Measurements from ENCODE around the gene KIF22. TPM values are rescaled to one million over a fixed set of nuclear protein-coding genes. Genes with fewer than 3 reads are reported as not detected.
"Not testable (repeated sequence)": the region's sequence is repeated elsewhere in the genome, so short reads cannot be mapped to it uniquely, and the experiment has no call there.

The KIF22 gene
- total RNA-seq, 2 donors from 2014 or later = 94.7 to 130 TPM

DNA sequence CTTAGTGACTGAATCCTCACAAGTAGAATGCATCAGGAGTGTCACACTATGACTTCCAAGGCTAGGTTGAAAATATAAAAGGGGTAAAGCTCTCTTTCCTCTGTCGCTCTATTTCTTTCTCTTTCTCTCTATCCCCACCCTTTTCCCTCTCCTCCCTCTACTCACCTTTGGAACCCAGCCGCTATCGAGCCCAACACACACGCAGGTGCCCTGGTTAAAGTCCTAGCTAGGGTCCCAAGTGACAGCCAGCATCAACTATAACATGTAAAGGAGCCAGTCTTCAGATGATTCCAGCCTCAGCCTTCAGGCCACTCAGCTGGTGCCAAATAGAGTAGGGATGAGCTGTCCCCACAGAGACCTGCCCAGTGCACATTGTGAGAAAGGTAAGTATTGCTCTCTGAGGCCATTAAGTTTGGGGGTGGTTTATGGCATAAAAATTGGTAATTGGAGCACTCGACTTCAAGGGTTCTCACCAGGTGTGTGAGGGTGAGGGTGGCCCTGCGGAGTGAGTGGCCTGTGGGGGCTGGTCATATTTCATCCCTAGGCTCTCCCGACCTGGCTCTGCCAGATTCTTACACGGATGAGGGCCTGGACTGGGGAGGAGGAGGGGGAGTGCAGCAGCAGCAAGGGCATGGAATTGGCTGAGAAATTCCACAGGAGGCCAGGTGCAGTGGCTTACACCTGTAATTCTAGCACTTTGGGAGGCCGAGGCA lies 29.8 kb upstream of the KIF22 start:
- H3K9me3 ChIP-seq (ENCODE audit: control insufficient read depth, low read length) = no peaks in the 10 kb centered on the region
- no peak overlapping the region for H3K9ac ChIP-seq (ENCODE audit: extremely low read depth, low read length, poor library complexity, severe bottlenecking)
- Mint-ChIP-seq H3K27ac (no peak overlapping the region), H3K4me1 (peaks cover 10% of the 10 kb centered on the region), H3K27me3 (ENCODE audit: insufficient read depth) (peaks cover 4% of the 10 kb centered on the region), H3K9me3 (no peaks in the 10 kb centered on the region), H3K4me3 (no peak overlapping the region), H3K36me3 (ENCODE audit: low read depth) (no peaks in the 10 kb centered on the region)
- H3K4me1 ChIP-seq (ENCODE audit: control insufficient read depth, insufficient read depth, low read length) = peaks cover 2% of the 10 kb centered on the region
- WGBS, 2 experiments (ENCODE audit: insufficient coverage in 1 of 2, insufficient read length in 1 of 2) = 87 to 93% methylated on average over 7 to 9 of the region's 9 CpGs
- no peaks in the 10 kb centered on the region for H3K36me3 ChIP-seq (ENCODE audit: control insufficient read depth, insufficient read depth, low read length)
- no peak overlapping the region for H3K4me3 ChIP-seq (ENCODE audit: low read length)
- H3K27me3 ChIP-seq (ENCODE audit: control insufficient read depth, insufficient read depth, low read length, poor library complexity, severe bottlenecking) = no peaks in the 10 kb centered on the region
- TF ChIP-seq, protein P1, sequence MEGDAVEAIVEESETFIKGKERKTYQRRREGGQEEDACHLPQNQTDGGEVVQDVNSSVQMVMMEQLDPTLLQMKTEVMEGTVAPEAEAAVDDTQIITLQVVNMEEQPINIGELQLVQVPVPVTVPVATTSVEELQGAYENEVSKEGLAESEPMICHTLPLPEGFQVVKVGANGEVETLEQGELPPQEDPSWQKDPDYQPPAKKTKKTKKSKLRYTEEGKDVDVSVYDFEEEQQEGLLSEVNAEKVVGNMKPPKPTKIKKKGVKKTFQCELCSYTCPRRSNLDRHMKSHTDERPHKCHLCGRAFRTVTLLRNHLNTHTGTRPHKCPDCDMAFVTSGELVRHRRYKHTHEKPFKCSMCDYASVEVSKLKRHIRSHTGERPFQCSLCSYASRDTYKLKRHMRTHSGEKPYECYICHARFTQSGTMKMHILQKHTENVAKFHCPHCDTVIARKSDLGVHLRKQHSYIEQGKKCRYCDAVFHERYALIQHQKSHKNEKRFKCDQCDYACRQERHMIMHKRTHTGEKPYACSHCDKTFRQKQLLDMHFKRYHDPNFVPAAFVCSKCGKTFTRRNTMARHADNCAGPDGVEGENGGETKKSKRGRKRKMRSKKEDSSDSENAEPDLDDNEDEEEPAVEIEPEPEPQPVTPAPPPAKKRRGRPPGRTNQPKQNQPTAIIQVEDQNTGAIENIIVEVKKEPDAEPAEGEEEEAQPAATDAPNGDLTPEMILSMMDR (conservative IDR thresholded peaks at IDR 0.05) = no peak
- no peak for DNase-seq
- H3K27ac ChIP-seq (ENCODE audit: low read depth, low read length) = no peak overlapping the region

DNA sequence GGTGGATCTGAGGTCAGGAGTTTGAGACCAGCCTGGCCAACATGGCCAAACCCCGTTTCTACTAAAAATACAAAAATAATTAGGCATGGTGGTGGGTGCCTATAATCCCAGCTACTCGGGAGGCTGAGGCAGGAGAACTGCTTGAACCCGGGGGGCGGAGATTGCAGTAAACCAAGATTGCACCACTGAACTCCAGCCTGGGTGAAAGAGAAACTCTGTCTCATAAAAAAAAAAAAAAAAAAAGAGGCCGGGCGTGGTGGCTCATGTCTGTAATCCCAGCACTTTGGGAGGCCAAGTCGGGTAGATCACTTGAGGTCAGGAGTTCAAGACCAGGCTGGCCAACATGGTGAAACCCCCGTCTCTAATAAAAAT lies 29.3 kb upstream of the KIF22 start:
- H3K27me3 ChIP-seq (ENCODE audit: control insufficient read depth, insufficient read depth, low read length, poor library complexity, severe bottlenecking); H3K27ac Mint-ChIP-seq; H3K4me1 ChIP-seq (ENCODE audit: control insufficient read depth, insufficient read depth, low read length); H3K9me3 ChIP-seq (ENCODE audit: control insufficient read depth, low read length); H3K9me3 Mint-ChIP-seq; H3K4me3 ChIP-seq (ENCODE audit: low read length); H3K27me3 Mint-ChIP-seq (ENCODE audit: insufficient read depth); DNase-seq; H3K27ac ChIP-seq (ENCODE audit: low read depth, low read length); H3K9ac ChIP-seq (ENCODE audit: extremely low read depth, low read length, poor library complexity, severe bottlenecking); H3K36me3 ChIP-seq (ENCODE audit: control insufficient read depth, insufficient read depth, low read length); H3K4me3 Mint-ChIP-seq; H3K36me3 Mint-ChIP-seq (ENCODE audit: low read depth): not testable (repeated sequence)
- peaks cover 10% of the 10 kb centered on the region for H3K4me1 Mint-ChIP-seq
- 95% methylated on average over 3 to 7 of the region's 8 CpGs for WGBS, 2 experiments (ENCODE audit: insufficient coverage in 1 of 2, insufficient read length in 1 of 2)

DNA sequence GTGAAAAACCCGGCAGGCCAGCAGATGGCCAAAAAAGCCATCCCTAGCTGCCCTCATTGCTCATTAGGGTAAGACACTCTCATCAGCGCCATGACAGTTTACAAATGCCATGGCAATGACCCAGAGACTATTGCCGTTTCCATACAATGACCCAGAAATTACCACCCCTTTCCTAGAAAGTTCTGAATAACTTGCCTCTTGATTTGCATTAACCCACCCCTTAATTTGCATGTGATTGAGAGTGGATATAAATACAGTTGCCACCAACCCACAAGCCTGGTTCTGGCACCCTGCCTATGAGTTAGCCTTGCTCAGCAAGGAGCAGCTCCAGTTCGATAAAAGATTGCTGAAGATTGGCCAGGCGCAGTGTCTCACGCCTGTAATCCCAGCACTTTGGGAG lies 28.7 kb upstream of the KIF22 start:
- Mint-ChIP-seq H3K4me3 (no peak overlapping the region), H3K27ac (no peak overlapping the region), H3K36me3 (ENCODE audit: low read depth) (no peaks in the 10 kb centered on the region), H3K9me3 (no peaks in the 10 kb centered on the region), H3K4me1 (peaks cover 7% of the 10 kb centered on the region), H3K27me3 (ENCODE audit: insufficient read depth) (peaks cover 4% of the 10 kb centered on the region)
- Histone ChIP-seq H3K4me1 (ENCODE audit: control insufficient read depth, insufficient read depth, low read length) (peaks cover 2% of the 10 kb centered on the region), H3K27me3 (ENCODE audit: control insufficient read depth, insufficient read depth, low read length, poor library complexity, severe bottlenecking) (no peaks in the 10 kb centered on the region), H3K36me3 (ENCODE audit: control insufficient read depth, insufficient read depth, low read length) (no peaks in the 10 kb centered on the region), H3K27ac (ENCODE audit: low read depth, low read length) (no peak overlapping the region), H3K9ac (ENCODE audit: extremely low read depth, low read length, poor library complexity, severe bottlenecking) (no peak overlapping the region), H3K9me3 (ENCODE audit: control insufficient read depth, low read length) (no peaks in the 10 kb centered on the region), H3K4me3 (ENCODE audit: low read length) (no peak overlapping the region)
- no peak for DNase-seq
- WGBS, 2 experiments (ENCODE audit: insufficient coverage in 1 of 2, insufficient read length in 1 of 2) = 93% methylated on average over 3 to 6 of the region's 6 CpGs
- TF ChIP-seq, protein P1 (conservative IDR thresholded peaks at IDR 0.05) = no peak

DNA sequence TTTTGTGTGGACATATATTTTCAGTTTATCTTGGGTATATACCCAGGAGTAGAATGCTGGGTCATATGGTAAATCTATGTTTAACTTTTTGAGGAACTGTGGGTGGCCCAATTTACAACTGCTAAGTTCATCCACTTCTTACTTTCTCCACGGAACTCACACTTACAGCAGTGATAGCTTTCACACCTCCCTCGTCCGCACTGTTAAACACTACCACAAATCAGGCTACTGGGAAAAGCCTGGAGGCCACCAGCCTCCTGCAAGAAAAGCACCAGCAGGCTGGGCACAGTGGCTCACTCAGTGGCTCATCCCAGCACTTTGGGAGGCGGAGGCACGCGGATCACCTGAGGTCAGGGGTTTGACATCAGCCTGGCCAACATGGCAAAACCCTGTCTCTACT lies 27.2 kb upstream of the KIF22 start:
- peaks cover 2% of the 10 kb centered on the region for H3K4me1 ChIP-seq (ENCODE audit: control insufficient read depth, insufficient read depth, low read length)
- no peak for DNase-seq
- Mint-ChIP-seq H3K4me3 (no peak overlapping the region), H3K4me1 (peaks cover 4% of the 10 kb centered on the region), H3K9me3 (no peaks in the 10 kb centered on the region), H3K27me3 (ENCODE audit: insufficient read depth) (peaks cover 4% of the 10 kb centered on the region), H3K36me3 (ENCODE audit: low read depth) (no peaks in the 10 kb centered on the region), H3K27ac (no peak overlapping the region)
- 96 to 100% methylated on average over 3 to 6 of the region's 6 CpGs for WGBS, 2 experiments (ENCODE audit: insufficient coverage in 1 of 2, insufficient read length in 1 of 2)
- H3K27ac ChIP-seq (ENCODE audit: low read depth, low read length) = no peak overlapping the region
- H3K36me3 ChIP-seq (ENCODE audit: control insufficient read depth, insufficient read depth, low read length) = no peaks in the 10 kb centered on the region
- H3K27me3 ChIP-seq (ENCODE audit: control insufficient read depth, insufficient read depth, low read length, poor library complexity, severe bottlenecking) = no peaks in the 10 kb centered on the region
- TF ChIP-seq, protein P1 (conservative IDR thresholded peaks at IDR 0.05) = no peak
- H3K4me3 ChIP-seq (ENCODE audit: low read length) = no peak overlapping the region
- no peak overlapping the region for H3K9ac ChIP-seq (ENCODE audit: extremely low read depth, low read length, poor library complexity, severe bottlenecking)
- no peaks in the 10 kb centered on the region for H3K9me3 ChIP-seq (ENCODE audit: control insufficient read depth, low read length)
